SU-DHL-6 (cell line): Measurements from ENCODE around the gene SLC12A7.

Experiments used
- H2AFZ ChIP-seq: fragments of 200-600 bp; sonication (generic); 2 replicates; pipeline ENCODE4 v1.6.1; 2014; ENCODE audit warnings: low read depth, mild to moderate bottlenecking, moderate library complexity, mixed read lengths, antibody characterized with exemption, low read length; ENCODE audit not compliant: severe bottlenecking
- H3F3A ChIP-seq: fragments of 200-600 bp; shearing (Covaris generic); 2 replicates; pipeline ENCODE4 v1.6.0; 2016; ENCODE audit warnings: antibody characterized with exemption, mild to moderate bottlenecking; ENCODE audit not compliant: insufficient read depth
- H3K27ac ChIP-seq: fragments of 200-600 bp; sonication (generic); 2 replicates; pipeline ENCODE4 v1.5.1; 2016; ENCODE audit warnings: low read depth, mild to moderate bottlenecking, low read length, moderate library complexity, mixed read lengths
- H3K27me3 ChIP-seq: fragments of 200-600 bp; sonication (generic), shearing (Covaris generic); 2 replicates; pipeline ENCODE4 v1.6.0; 2014; ENCODE audit warnings: mild to moderate bottlenecking, low read length
- H3K36me3 ChIP-seq: fragments of 200-600 bp; sonication (generic); 2 replicates; pipeline ENCODE4 v1.6.1; 2014; ENCODE audit warnings: mild to moderate bottlenecking, low read length, mixed read lengths
- H3K4me2 ChIP-seq: fragments of 300-600, 200-600 bp; shearing (Covaris generic), sonication (generic); 2 replicates; pipeline ENCODE4 v1.6.0; 2014; ENCODE audit warnings: low read length, low read depth, mild to moderate bottlenecking; ENCODE audit not compliant: poor library complexity, severe bottlenecking
- H3K4me3 ChIP-seq: fragments of 200-600 bp; sonication (generic); 2 replicates; pipeline ENCODE4 v1.5.1; 2014; ENCODE audit warnings: antibody characterized with exemption, low read length, mild to moderate bottlenecking, mixed read lengths; ENCODE audit not compliant: insufficient read depth, poor library complexity, severe bottlenecking
- H3K79me2 ChIP-seq: fragments of 200-600 bp; sonication (generic); 2 replicates; pipeline ENCODE4 v1.6.1; 2014; ENCODE audit warnings: mild to moderate bottlenecking, low read length, moderate library complexity; ENCODE audit not compliant: insufficient read depth
- H3K9ac ChIP-seq: fragments of 200-600 bp; sonication (generic); 2 replicates; pipeline ENCODE4 v1.7.0; 2014; ENCODE audit warnings: mild to moderate bottlenecking, low read length
- H3K9me2 ChIP-seq: fragments of 200-600 bp; sonication (generic); replicated peaks from 2 replicates; pipeline ENCODE4 v1.6.1; 2014; ENCODE audit warnings: low read length; ENCODE audit not compliant: insufficient read depth
- H3K9me3 ChIP-seq: fragments of 200-600 bp; sonication (generic); 2 replicates; pipeline ENCODE4 v1.6.1; 2014; ENCODE audit warnings: low read length, mixed read lengths; ENCODE audit not compliant: insufficient read depth
- H4K20me1 ChIP-seq: fragments of 200-600 bp; sonication (generic); 2 replicates; pipeline ENCODE4 v1.6.1; 2014; ENCODE audit warnings: low read depth, mild to moderate bottlenecking, antibody characterized with exemption, low read length, moderate library complexity, mixed read lengths
- CTCF ChIP-seq: fragments of 200-600 bp; sonication (generic); IDR thresholded peaks from one replicate; pipeline ENCODE4 v1.5.1; 2017; ENCODE audit warnings: antibody characterized with exemption, mild to moderate bottlenecking, low read length, moderate library complexity; ENCODE audit not compliant: insufficient read depth, poor library complexity, severe bottlenecking
- EZH2phosphoT487 ChIP-seq: fragments of 200-600 bp; sonication (generic), shearing (Covaris generic); conservative IDR thresholded peaks from 2 replicates; pipeline ENCODE4 v1.6.1; 2018; ENCODE audit warnings: mild to moderate bottlenecking, antibody characterized with exemption, low read length, moderate library complexity, mixed read lengths

The SLC12A7 gene

GRCh38 chr5:1121044-1121443, 9.2 kb upstream of the SLC12A7 start:
- no peaks in the 10 kb centered on the region for H3K9me3 ChIP-seq
- H3K27me3 ChIP-seq = no peaks in the 10 kb centered on the region; the same call in 1 of the 2 replicates
- no peak overlapping the region for H3K9ac ChIP-seq
- no peaks in the 10 kb centered on the region for H4K20me1 ChIP-seq
- no peaks in the 10 kb centered on the region for H3F3A ChIP-seq
- H3K79me2 ChIP-seq = no peaks in the 10 kb centered on the region
- TF ChIP-seq EZH2phosphoT487 (no peak), CTCF (no peak)
- no peak overlapping the region for H2AFZ ChIP-seq
- H3K36me3 ChIP-seq = no peaks in the 10 kb centered on the region
- no peaks in the 10 kb centered on the region for H3K9me2 ChIP-seq
- no peak overlapping the region for H3K4me3 ChIP-seq
- H3K27ac ChIP-seq = no peak overlapping the region
- H3K4me2 ChIP-seq = no peak overlapping the region

- Histone ChIP-seq H3K9ac (no peak overlapping the region), H4K20me1 (no peaks in the 10 kb centered on the region), H3K4me2 (no peak overlapping the region), H3K27me3 (no peaks in the 10 kb centered on the region; the same call in 1 of the 2 replicates), H3K4me3 (no peak overlapping the region), H3K36me3 (no peaks in the 10 kb centered on the region), H3K9me3 (no peaks in the 10 kb centered on the region), H3K79me2 (no peaks in the 10 kb centered on the region), H2AFZ (no peak overlapping the region), H3K9me2 (no peaks in the 10 kb centered on the region), H3K27ac (no peak overlapping the region), H3F3A (no peaks in the 10 kb centered on the region)
- TF ChIP-seq EZH2phosphoT487 = no peak
Observed at GRCh38 chr5:1120236-1120999, 8.6 kb upstream of the SLC12A7 start.

- H3K9me3 ChIP-seq = no peaks in the 10 kb centered on the region
- H3K79me2 ChIP-seq = no peaks in the 10 kb centered on the region
- H3K27me3 ChIP-seq = no peaks in the 10 kb centered on the region; the same call in 1 of the 2 replicates
- no peaks in the 10 kb centered on the region for H4K20me1 ChIP-seq
- H3K4me3 ChIP-seq = no peak overlapping the region
- no peak overlapping the region for H3K4me2 ChIP-seq
- TF ChIP-seq CTCF = no peak
- TF ChIP-seq EZH2phosphoT487 = no peak
- H3K27ac ChIP-seq = no peak overlapping the region
- no peak overlapping the region for H3K9ac ChIP-seq
- no peaks in the 10 kb centered on the region for H3K9me2 ChIP-seq
- no peaks in the 10 kb centered on the region for H3K36me3 ChIP-seq
- no peaks in the 10 kb centered on the region for H3F3A ChIP-seq
- no peak overlapping the region for H2AFZ ChIP-seq
Observed at GRCh38 chr5:1119312-1119831, 7.5 kb upstream of the SLC12A7 start.

- no peak overlapping the region for H3K27ac ChIP-seq
Observed at GRCh38 chr5:1118738-1119137, 6.9 kb upstream of the SLC12A7 start.

More at GRCh38 chr5:1118738-1119137, 6.9 kb upstream of the SLC12A7 start:
- no peaks in the 10 kb centered on the region for H3K79me2 ChIP-seq
- no peaks in the 10 kb centered on the region for H3K9me2 ChIP-seq
- no peak overlapping the region for H3K4me3 ChIP-seq
- H4K20me1 ChIP-seq = no peaks in the 10 kb centered on the region
- no peaks in the 10 kb centered on the region for H3F3A ChIP-seq
- no peaks in the 10 kb centered on the region; the same call in 1 of the 2 replicates for H3K27me3 ChIP-seq
- H3K9me3 ChIP-seq = no peaks in the 10 kb centered on the region
- TF ChIP-seq EZH2phosphoT487 (no peak), CTCF (no peak)
- H2AFZ ChIP-seq = no peak overlapping the region
- no peaks in the 10 kb centered on the region for H3K36me3 ChIP-seq
- H3K9ac ChIP-seq = no peak overlapping the region
- H3K4me2 ChIP-seq = no peak overlapping the region
